Stomach (tissue), 19 donors: ENCODE measurements around the gene SLC38A6. TPM values are rescaled to one million over a fixed set of nuclear protein-coding genes. Genes with fewer than 3 reads are reported as not detected.
A peak's percentile ranks its signal among the peaks of the same experiment; 100 is the strongest.

Experiments used
- DNase-seq, 2 donors: peaks; one replicate each; pipeline versions ENCODE4 v3.0.0 to v3.0.0-alpha.2; 2013 to 2019
- H3K27ac ChIP-seq, 5 donors: fragments of 200-600 bp in 4 of 5; sonication (generic) in 4 of 5; one replicate each; pipeline ENCODE4 v1.5.1; 2013 to 2019; ENCODE audit warnings: mild to moderate bottlenecking in 1 of 5, moderate library complexity in 1 of 5
- H3K27me3 ChIP-seq, 3 donors: fragments of 200-600 bp; sonication (generic); one replicate each; pipeline ENCODE4 v1.5.1; 2017 to 2019; ENCODE audit warnings: mixed run types in 1 of 3
- H3K36me3 ChIP-seq, 4 donors: fragments of 200-600 bp; sonication (generic); 1 replicate in 3 of 4; 2 replicates in 1 of 4; pipeline ENCODE4 v1.5.1; 2016 to 2019
- H3K4me1 ChIP-seq, 4 donors: fragments of 200-600 bp; sonication (generic); one replicate each; pipeline ENCODE4 v1.5.1; 2016 to 2019
- H3K4me3 ChIP-seq, 4 donors: fragments of 200-600 bp; sonication (generic) in 3 of 4; one replicate each; pipeline ENCODE4 v1.5.1; 2016 to 2019; ENCODE audit warnings: mild to moderate bottlenecking in 1 of 4
- H3K9me3 ChIP-seq, 4 donors: fragments of 200-600 bp; sonication (generic); one replicate each; pipeline ENCODE4 v1.5.1; 2016 to 2019
- CTCF ChIP-seq, 7 experiments: fragments of 450-650 bp in 4 of 7; fragments of 200-600 bp in 3 of 7; sonication (generic) in 3 of 7; IDR thresholded peaks; one replicate each; pipeline ENCODE4 v1.5.1; 2016 to 2019; ENCODE audit warnings: antibody characterized with exemption in 7 of 7, control low read depth in 2 of 7, mild to moderate bottlenecking in 1 of 7
- EP300 ChIP-seq: sonication (generic); formaldehyde crosslinking; IDR thresholded peaks from one replicate; pipeline ENCODE4 v1.6.1; 2017; ENCODE audit warnings: antibody characterized with exemption
- POLR2A ChIP-seq, 4 donors: fragments of 450-650 bp; IDR thresholded peaks; one replicate each; pipeline ENCODE4 v1.6.1; 2016; ENCODE audit warnings: antibody characterized with exemption in 4 of 4, control low read depth in 2 of 4, mild to moderate bottlenecking in 1 of 4, moderate library complexity in 1 of 4
- POLR2AphosphoS5 ChIP-seq, 3 donors: sonication (generic); formaldehyde crosslinking; IDR thresholded peaks; one replicate each; pipeline ENCODE4 v1.6.1; 2016; ENCODE audit warnings: antibody characterized with exemption in 3 of 3
- WGBS, 5 donors: extraction: QIAGEN DNeasy Blood & Tissue Kit in 3 of 5; methylation state at CpG; one replicate each; pipeline versions ENCODE4 v1.1.5 to v1.1.7; 2013 to 2018; 5-methylcytosine and 5-hydroxymethylcytosine counted together
- intact Hi-C: fragments of 100-400 bp; cut with DNase I; formaldehyde crosslinking; loops from one replicate; pipeline ENCODE4 v1.15.1; 2023; ENCODE audit warnings: low total_unique reads
- long read RNA-seq, 10 donors: transcript quantifications; one replicate each; lab custom pipeline, GENCODE V29; 2026
- polyA plus RNA-seq, 3 donors: library from polyadenylated mRNA; stranded (reverse); fragments of 200-250 nt; gene quantifications; one replicate each; pipeline ENCODE4 v1.2.3, GENCODE V29; 2013
- total RNA-seq, 5 donors: library from RNA; depleted of rRNA; stranded (reverse); fragments of >200 nt; gene quantifications; one replicate each; pipeline versions ENCODE4 v1.1.0 to v1.2.3, GENCODE V29; 2014 to 2016
- donor health status: healthy with polysubstance abuse.
- donor health status: Bipolar disorder and iron deficiency.
- donor health status: healthy.

SLC38A6 gene
- total RNA-seq (10 to 100 TPM in 2 of 5 donors, 1 to 10 TPM in 2, not detected in 1; 2.9 to 45.9 (median 18.8) TPM), polyA plus RNA-seq (1 to 10 TPM; 4.5 to 8.6 (median 6.3) TPM)
- long read RNA-seq, donor 1: 0 reads
- long read RNA-seq, donor 2, partial matches to known transcripts: 0 of 2 reads
- long read RNA-seq, donor 2, other reads (novel, unspliced or antisense): 0 of 2 reads
- long read RNA-seq, donor 3: 0 reads
- long read RNA-seq, donor 4: 0 reads
- long read RNA-seq, donor 5, partial matches to known transcripts: 0 of 1 reads
- long read RNA-seq, donor 5, other reads (novel, unspliced or antisense): 0 of 1 reads
- long read RNA-seq, donor 6, partial matches to known transcripts: 0 of 4 reads
- long read RNA-seq, donor 6, other reads (novel, unspliced or antisense): 0 of 4 reads
- long read RNA-seq, donor 7, partial matches to known transcripts: 0 of 3 reads
- long read RNA-seq, donor 7, other reads (novel, unspliced or antisense): 0 of 3 reads
- long read RNA-seq, donor 8, partial matches to known transcripts: 0 of 1 reads
- long read RNA-seq, donor 8, other reads (novel, unspliced or antisense): 0 of 1 reads
- long read RNA-seq, donor 9, partial matches to known transcripts: 0 of 3 reads
- long read RNA-seq, donor 9, other reads (novel, unspliced or antisense): 0 of 3 reads
- long read RNA-seq, donor 10: 0 reads

DNA sequence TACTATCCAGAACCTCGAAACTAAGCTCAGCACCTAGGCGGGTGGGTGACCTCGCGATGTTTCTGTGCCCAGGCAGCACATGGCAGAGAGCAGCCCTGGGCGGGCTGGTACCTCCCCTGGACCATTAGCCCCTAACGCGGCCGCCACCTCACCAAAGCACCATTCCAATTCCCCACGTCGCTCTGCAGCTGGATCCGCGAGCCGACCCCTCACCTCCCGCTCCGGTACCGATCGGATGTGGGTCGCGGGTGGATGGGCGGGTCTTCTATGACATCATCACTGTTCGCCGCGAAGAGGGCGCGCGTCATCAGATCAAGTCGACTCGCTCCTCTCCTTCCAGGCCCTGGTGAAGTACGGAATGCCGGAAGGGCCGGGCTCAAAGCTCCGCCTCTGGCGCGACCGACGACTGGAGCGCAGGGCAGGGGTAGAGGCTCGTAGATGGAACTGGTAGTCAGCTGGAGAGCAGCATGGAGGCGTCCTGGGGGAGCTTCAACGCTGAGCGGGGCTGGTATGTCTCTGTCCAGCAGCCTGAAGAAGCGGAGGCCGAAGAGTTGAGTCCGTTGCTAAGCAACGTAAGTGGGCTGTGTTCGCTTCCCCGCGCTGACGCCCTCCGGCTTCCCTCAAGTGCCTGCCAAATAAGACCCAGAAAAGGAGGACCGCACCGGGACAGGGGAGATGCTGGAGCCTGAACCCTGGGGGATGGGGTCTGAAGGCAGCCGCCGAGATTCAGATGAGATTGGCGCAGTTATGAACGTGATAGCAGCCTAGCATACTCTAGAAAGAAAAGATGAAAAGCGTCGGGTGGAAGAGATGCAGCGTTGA, at the start of gene SLC38A6, which contains the start of gene TRMT5:
Gene SLC38A6 (plus strand): TSS at position 435 of the 822 bp plus-strand sequence. CDS start 33 bp downstream, at position 468.
Gene TRMT5 (minus strand): TSS at position 269 of the 822 bp plus-strand sequence. CDS start 106 bp downstream, at position 163.
- intact Hi-C loops: loop anchor here (10.0 kb wide), 1 partner anchor 256 kb away; the partner anchor contains the start of gene SIX4
- H3K27ac ChIP-seq: peak within 1 kb of the TSS; percentile 79 to 93 (median 85)

GRCh38 chr14:60933920-60934655, 47.0 kb upstream of the SLC38A6 start:
- Histone ChIP-seq H3K27ac (no peak overlapping the region), H3K4me3 (no peak overlapping the region), H3K36me3 (no peaks in the 10 kb centered on the region), H3K4me1 (peaks cover 0 to 9% (median 0%) of the 10 kb centered on the region in 4 donors), H3K27me3 (no peaks in the 10 kb centered on the region), H3K9me3 (no peaks in the 10 kb centered on the region)
- 59 to 69% (median 64%) methylated on average over 8 of the region's 8 CpGs for WGBS, 5 donors
- no peak for TF ChIP-seq CTCF (IDR thresholded peaks at IDR 0.05)
- no peak for TF ChIP-seq POLR2AphosphoS5 (IDR thresholded peaks at IDR 0.05)
- TF ChIP-seq EP300: no peak
- no peak for TF ChIP-seq POLR2A (IDR thresholded peaks at IDR 0.05)
- intact Hi-C loops: no loop called here
- DNase-seq: no peak

More for the DNA sequence above, at the start of gene SLC38A6, which contains the start of gene TRMT5:
- no peaks in the 10 kb centered on the region for H3K9me3 ChIP-seq
- no peak for TF ChIP-seq EP300
- TF ChIP-seq CTCF (IDR thresholded peaks at IDR 0.05): peak in 1 of 7 experiments; percentile 9
- TF ChIP-seq POLR2AphosphoS5 (IDR thresholded peaks at IDR 0.05): peak; percentile 82 to 97 (median 92)
- TF ChIP-seq POLR2A (IDR thresholded peaks at IDR 0.05): no peak
- H3K27me3 ChIP-seq: no peaks in the 10 kb centered on the region
- 0 to 1% (median 1%) methylated on average over 46 to 59 of the region's 59 CpGs for whole genome bisulfite sequencing, 5 donors
- peaks cover 0 to 51% (median 35%) of the 10 kb centered on the region in 4 donors for H3K4me1 ChIP-seq
- peak within 1 kb of the TSS; percentile 72 to 97 (median 88) for H3K4me3 ChIP-seq
- peaks cover 0 to 26% (median 13%) of the 10 kb centered on the region in 4 donors for H3K36me3 ChIP-seq
- peak; percentile 94 to 98 for DNase-seq

DNA sequence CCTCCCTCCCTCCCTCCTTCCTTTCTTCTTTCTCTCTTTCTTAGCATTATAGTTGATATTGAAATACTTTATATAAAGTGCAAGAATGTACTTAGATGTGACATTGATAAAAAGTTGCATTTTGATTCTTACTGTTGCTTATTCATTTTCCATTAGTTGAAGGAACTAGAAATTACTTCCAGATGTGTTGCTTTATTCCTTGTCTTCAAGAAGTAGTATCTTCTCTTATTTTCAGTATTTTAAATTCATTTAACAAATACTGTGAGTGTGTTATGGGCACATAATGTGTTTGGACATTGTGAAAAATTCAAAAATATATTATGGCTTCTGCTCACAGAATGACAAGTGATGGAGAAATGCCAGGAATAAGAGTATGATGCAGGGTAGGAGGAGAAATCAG, 45.7 kb upstream of the SLC38A6 start:
- no peaks in the 10 kb centered on the region for H3K27me3 ChIP-seq
- H3K27ac ChIP-seq: no peak overlapping the region
- H3K36me3 ChIP-seq: no peaks in the 10 kb centered on the region
- no peaks in the 10 kb centered on the region for H3K9me3 ChIP-seq
- TF ChIP-seq EP300 (no peak), POLR2AphosphoS5 (IDR thresholded peaks at IDR 0.05) (no peak), CTCF (IDR thresholded peaks at IDR 0.05) (no peak), POLR2A (IDR thresholded peaks at IDR 0.05) (no peak)
- intact Hi-C loops: no loop called here
- DNase-seq: no peak
- no peak overlapping the region for H3K4me3 ChIP-seq
- peaks cover 0 to 9% (median 0%) of the 10 kb centered on the region in 4 donors for H3K4me1 ChIP-seq
